Stimulated activated CD4-positive, alpha-beta T cell treated with anti-CD3 and anti-CD28 coated beads, Interleukin-12 subunit alpha, Interleukin-12 subunit beta, amount 100 ng/mL, for 4 hours (primary cell): ENCODE results near the gene SLC12A5.
A peak's percentile ranks its signal among the peaks of the same experiment; 100 is the strongest.

Experiments
- DNase-seq: peaks from one replicate; pipeline ENCODE4 v3.0.0-alpha.2; 2020

The SLC12A5 gene

GRCh38 chr20:46007671-46008070, 21.3 kb upstream of the SLC12A5 start:
- DNase-seq, result no peak

GRCh38 chr20:46009816-46010215, 19.2 kb upstream of the SLC12A5 start:
- no peak for DNase-seq

DNA sequence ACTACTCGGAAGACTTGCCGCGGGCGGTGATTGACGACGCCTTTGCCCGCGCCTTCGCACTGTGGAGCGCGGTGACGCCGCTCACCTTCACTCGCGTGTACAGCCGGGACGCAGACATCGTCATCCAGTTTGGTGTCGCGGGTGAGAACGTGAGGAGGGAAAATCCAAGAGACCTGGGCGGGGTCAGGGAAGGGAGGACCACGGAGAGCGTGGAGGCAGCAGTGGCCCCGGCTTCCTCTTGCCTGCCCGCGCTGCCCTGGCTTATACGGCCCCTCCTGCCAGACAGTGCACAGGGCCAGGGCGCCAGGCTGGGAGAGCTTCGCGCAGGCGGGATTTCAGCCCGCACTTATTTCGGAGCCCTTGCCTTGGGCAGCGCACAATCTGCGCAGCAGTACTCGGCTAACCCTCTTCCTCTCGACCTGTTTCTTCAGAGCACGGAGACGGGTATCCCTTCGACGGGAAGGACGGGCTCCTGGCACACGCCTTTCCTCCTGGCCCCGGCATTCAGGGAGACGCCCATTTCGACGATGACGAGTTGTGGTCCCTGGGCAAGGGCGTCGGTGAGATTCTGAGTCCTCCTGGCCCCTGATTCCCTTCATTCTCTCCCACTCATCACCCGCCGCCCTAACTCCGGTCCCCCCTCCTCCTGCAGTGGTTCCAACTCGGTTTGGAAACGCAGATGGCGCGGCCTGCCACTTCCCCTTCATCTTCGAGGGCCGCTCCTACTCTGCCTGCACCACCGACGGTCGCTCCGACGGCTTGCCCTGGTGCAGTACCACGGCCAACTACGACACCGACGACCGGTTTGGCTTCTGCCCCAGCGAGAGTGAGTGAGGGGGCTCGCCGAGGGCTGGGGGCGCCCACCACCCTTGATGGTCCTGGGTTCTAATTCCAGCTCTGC, 18.3 kb upstream of the SLC12A5 start:
- peak; percentile 43 for DNase-seq

DNA sequence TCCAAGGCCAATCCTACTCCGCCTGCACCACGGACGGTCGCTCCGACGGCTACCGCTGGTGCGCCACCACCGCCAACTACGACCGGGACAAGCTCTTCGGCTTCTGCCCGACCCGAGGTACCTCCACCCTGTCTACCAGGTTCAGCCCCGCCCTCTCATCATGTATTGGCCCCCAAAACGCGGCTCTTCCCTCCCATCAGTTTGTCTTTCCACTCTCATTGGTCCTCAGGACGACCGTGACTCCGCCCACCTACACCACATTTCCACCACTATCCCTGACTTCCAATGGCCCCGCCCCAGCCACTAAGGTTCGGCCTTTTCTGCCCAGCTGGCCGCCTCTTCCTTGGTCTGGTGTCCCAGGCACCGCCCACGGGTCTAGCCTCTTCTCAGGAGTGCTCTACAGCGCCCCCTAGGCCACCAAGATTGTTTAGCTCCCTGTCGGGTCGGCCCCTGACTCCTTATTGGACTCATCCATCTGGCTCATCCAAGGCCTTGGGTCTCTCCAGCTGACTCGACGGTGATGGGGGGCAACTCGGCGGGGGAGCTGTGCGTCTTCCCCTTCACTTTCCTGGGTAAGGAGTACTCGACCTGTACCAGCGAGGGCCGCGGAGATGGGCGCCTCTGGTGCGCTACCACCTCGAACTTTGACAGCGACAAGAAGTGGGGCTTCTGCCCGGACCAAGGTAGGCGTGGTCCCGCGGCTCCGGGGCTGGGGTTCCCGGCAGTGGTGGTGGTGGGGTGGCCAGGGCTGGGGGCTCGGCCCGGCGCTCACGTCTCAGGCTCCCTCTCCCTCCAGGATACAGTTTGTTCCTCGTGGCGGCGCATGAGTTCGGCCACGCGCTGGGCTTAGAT, 17.2 kb upstream of the SLC12A5 start:
- no peak for DNase-seq

DNA sequence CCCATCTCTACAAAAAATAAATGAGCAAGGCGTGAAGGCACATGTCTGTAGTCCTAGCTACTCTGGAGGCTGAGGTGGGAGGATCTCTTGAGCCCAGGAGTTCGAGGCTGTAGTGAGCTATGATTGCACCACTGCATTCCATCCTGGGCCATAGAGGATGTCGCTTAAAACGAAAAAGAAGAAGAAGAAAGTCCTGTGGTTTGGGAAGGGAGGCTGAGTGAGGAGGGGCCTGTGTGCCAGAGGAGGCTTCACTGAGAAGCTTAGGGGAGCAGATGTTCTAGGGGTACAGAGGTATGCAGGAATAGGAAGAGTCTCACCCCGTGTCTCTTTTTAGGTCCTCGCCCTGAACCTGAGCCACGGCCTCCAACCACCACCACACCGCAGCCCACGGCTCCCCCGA, 16.1 kb upstream of the SLC12A5 start:
- DNase-seq, result no peak

GRCh38 chr20:46013322-46013828, 15.6 kb upstream of the SLC12A5 start:
- DNase-seq, result no peak

DNA sequence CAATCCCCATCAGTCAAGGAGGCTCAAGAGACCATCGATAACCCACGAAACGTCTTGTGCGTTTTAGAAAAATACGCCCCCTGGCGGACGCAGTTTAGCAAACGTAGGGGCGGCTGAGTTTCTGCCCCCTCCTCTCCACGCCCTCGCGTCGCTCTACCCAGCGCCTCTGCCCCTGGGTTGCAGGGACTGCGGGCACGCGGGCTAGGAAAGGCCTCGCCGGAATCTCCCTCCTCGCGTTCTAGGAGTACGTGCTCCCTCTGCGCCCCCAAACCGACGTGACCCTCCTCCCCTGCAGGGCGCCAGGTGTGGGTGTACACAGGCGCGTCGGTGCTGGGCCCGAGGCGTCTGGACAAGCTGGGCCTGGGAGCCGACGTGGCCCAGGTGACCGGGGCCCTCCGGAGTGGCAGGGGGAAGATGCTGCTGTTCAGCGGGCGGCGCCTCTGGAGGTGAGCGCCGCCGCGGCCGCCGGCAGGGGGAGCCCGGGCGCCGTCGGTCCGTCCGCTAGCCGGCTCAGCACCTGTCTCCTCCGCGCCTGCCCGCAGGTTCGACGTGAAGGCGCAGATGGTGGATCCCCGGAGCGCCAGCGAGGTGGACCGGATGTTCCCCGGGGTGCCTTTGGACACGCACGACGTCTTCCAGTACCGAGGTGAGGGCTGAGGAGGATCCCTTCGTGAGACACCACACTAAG, 15.0 kb upstream of the SLC12A5 start:
- peak; percentile 67 for DNase-seq

- DNase-seq, result no peak
These were observed 14.3 kb upstream of the SLC12A5 start for GRCh38 chr20:46014517-46015396.

- no peak for DNase-seq
These were observed 11.7 kb upstream of the SLC12A5 start for GRCh38 chr20:46017272-46017671.

DNA sequence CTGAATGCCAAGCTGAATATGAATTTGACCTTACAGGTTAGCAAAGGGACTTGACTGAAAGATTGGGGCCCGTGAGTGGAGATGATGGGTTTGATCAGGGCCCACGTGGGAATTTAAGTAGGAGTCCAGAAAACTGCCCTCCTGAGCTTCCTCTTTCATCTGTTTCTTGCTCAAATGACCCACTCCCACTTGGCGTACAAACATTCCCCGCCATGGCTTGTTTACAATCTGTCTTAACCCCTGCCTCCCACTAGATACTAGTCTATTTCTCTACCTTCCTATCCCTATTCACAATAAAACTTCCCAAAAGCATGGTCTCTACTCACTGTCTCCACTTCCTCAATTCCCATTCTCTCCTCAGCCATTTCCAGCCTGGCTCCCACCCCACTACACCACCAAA, 10.9 kb upstream of the SLC12A5 start:
- no peak for DNase-seq

DNA sequence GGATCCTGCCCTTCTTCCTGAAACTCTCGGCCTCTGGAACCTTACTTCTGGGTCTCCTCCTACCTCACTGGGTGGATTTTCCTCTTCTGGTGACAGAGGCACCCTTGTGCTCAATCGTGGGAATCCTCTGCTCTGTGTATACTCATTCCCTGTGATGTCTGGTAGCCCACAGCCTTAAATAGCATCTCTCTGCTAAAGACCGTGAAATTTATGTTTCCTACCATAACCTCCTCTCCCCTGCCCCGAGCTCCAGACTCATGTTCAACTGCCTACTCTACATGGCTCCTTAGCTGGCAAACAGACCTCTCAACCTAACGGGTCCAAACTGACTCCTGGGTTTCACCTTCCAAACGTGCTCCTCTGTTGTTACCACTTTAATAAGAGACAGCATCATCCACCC, 10.4 kb upstream of the SLC12A5 start:
- DNase-seq, result no peak

GRCh38 chr20:46020555-46020954, 8.5 kb upstream of the SLC12A5 start:
- DNase-seq, result no peak

DNA sequence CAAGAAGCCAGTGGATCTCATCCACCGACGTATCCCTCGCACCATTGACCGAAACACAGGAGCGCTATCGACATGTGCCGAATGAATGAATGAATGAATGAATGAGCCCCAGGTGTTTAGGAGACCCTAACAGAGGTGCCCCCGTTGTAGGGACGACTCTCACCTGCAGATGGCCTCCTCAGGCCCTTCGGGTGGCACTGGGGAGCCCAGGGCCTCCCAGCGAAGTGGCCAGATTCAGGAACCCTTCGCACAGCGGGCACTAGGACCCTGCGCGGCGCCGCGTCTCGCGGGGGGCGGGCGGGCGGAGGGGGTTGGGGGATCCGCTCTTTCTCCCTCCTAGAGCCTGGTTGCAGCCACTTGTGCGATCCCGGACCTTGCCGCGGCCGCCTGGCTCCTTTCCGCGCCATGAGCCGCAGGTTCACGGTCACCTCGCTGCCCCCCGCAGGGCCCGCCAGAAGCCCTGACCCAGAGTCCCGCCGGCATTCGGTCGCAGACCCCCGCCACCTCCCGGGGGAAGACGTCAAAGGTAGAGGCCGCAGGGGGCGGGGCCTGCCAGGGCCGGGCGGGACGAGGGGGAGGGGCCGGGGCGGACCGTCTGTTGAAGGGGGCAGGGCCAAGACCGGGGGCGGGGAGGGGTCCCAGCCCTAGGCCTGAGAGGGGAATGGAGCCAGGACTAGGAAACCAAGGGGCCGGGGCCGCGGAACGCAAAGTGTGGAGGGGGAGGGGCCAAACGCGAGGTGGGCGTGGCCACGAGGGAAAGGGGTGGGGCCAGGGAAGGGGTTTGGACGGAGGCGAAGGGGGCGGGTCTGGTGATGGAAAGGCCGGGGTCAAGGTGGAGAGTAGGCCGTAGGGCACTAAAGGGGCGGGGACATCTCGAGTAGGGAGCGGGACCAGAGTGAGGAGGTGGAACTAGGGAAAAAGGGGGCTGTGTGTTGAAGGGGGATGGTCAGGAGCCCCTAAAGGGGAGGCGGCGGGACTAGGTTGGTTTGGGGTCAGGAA, 7.4 kb upstream of the SLC12A5 start:
- peak; percentile 38 for DNase-seq

DNA sequence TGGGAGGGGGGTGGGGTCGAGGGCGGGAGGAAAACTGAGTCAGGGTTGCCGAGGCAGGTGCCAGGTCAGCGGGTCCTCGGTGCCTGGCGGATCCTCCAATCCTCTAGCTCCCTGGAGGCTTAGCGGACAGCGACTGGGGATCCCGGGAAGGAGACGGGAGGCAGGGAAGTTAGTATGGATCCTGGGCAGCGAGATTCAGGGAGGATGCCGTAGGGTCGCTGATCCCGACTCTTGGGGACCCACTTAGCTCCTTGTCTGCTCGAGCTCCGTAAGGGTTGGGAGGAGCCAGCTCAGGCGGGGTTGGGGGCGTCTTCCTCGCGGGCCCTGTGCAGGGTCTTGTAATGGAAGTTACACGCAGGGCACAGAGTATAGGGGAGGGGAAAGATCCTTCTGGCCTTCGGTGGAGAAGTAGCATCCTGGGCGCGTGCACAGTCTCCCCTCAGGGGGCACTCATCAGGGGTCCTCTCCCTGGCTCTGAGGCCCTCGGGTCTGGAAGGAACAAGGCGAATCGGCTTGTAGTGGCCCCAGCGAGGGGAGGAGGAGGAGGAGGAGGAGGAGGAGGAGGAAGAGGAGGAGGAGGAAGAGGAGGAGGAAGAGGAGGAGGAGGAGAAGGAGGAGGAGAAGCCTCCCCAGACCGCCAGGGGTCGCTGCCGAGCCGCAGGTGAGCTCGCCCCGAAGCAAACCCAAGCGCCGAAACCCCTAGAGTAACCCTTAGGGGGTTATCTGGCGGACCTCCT, 6.4 kb upstream of the SLC12A5 start:
- peak; percentile 80 for DNase-seq

DNA sequence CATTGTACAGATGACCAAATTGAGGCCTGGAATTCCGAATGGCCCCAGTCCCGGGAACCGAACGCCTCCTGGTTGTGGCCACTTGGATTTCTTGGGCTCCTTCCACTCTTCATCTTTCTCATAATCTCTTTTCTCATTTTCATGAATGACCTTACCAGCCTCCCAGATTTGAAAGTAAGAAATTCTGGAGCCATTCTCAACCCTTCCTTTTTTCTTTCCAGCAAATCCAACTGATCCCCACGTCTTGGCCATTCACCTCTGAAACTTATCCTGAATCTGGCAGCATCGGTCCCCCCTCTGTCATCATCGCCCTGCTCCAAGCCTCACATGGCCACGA, 5.9 kb upstream of the SLC12A5 start:
- no peak for DNase-seq

GRCh38 chr20:46023999-46024398, 5.0 kb upstream of the SLC12A5 start:
- no peak for DNase-seq

DNA sequence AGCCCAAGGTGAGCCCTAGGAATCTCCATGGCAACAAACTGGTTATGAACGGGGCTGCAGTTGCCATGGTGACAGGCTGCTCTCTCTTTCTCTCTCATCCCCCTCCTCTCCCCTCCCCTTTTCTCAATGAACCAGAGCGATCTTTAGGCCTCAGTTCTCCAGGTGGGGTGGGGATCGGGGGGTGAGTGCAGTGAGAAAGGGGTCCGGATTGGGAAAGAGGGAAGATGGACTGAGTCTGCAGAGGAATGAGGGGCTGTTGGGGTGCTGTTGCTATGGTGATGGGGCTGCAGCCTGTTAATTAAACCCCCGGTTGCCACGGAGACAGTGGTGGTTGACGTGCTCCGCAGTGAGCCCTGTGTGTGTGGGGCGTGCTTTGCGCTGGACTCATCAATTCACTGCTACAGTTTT, 3.6 kb upstream of the SLC12A5 start:
- DNase-seq, result no peak

- no peak for DNase-seq
These were observed 1.7 kb upstream of the SLC12A5 start for GRCh38 chr20:46027245-46027853.

- no peak for DNase-seq
These were observed 905 bp upstream of the SLC12A5 start for GRCh38 chr20:46028110-46028509.
